Naive thymus-derived CD4-positive, alpha-beta T cell (primary cell): Measurements from ENCODE around the gene UGP2. TPM values are rescaled to one million over a fixed set of nuclear protein-coding genes. Genes with fewer than 3 reads are reported as not detected.
A peak's percentile ranks its signal among the peaks of the same experiment; 100 is the strongest.

ENCODE experiments used
- ATAC-seq: fragments of 150-1000 bp; cut with Tn5 transposase; 2 replicates; pipeline ENCODE4 v1.10.0; 2021; ENCODE audit warnings: mild to moderate bottlenecking, moderate library complexity
- CTCF ChIA-PET: fragments of 350-600 bp; sonication (Branson Sonifier 250); formaldehyde crosslinking; loops from one replicate; lab custom pipeline; 2021; ENCODE audit warnings: antibody characterized with exemption; lab: Charles Lee
- POLR2A ChIA-PET: fragments of 350-600 bp; sonication (Branson Sonifier 250); formaldehyde crosslinking; loops from one replicate; lab custom pipeline; 2021; ENCODE audit warnings: antibody characterized with exemption, inconsistent platforms; lab: Charles Lee
- DNase-seq, 9 donors: peaks; one replicate each; pipeline versions ENCODE4 v3.0.0 to v3.0.0-alpha.2; 2020 to 2022; ENCODE audit warnings: mixed read lengths in 1 of 9
- H3K27ac ChIP-seq: one replicate; pipeline ENCODE4 v1.7.0; 2013; ENCODE audit warnings: mild to moderate bottlenecking, low read depth, low read length, moderate library complexity
- H3K27me3 ChIP-seq, 2 donors: one replicate each; pipeline ENCODE4 v1.7.0; 2013; ENCODE audit warnings: low read length in 2 of 2, mild to moderate bottlenecking in 2 of 2, moderate library complexity in 2 of 2; ENCODE audit not compliant: control insufficient read depth in 2 of 2, insufficient read depth in 2 of 2
- H3K36me3 ChIP-seq, 3 experiments: 1 replicate in 2 of 3; 2 replicates in 1 of 3; pipeline ENCODE4 v1.7.0; 2013; ENCODE audit warnings: low read length in 3 of 3, mild to moderate bottlenecking in 3 of 3, moderate library complexity in 1 of 3; ENCODE audit not compliant: insufficient read depth in 3 of 3, control insufficient read depth in 2 of 3
- H3K4me1 ChIP-seq, 2 donors: one replicate each; pipeline ENCODE4 v1.7.0; 2013; ENCODE audit warnings: low read length in 2 of 2, mild to moderate bottlenecking in 2 of 2, moderate library complexity in 1 of 2; ENCODE audit not compliant: control insufficient read depth in 2 of 2, insufficient read depth in 2 of 2
- H3K4me3 ChIP-seq: 2 replicates; pipeline ENCODE4 v1.7.0; 2013; ENCODE audit warnings: mild to moderate bottlenecking, low read length
- H3K9me3 ChIP-seq, 3 experiments: 1 replicate in 2 of 3; 2 replicates in 1 of 3; pipeline ENCODE4 v1.7.0; 2013; ENCODE audit warnings: low read length in 3 of 3; ENCODE audit not compliant: control insufficient read depth in 2 of 3
- H3K27ac Mint-ChIP-seq, 9 donors: one replicate each; pipeline ENCODE4 v1.8.0; 2020 to 2022; ENCODE audit warnings: mixed read lengths in 9 of 9, mild to moderate bottlenecking in 8 of 9, moderate library complexity in 5 of 9, inconsistent platforms in 2 of 9
- H3K27me3 Mint-ChIP-seq, 5 donors: one replicate each; pipeline ENCODE4 v1.8.0; 2021 to 2022; ENCODE audit warnings: mixed read lengths in 5 of 5, mild to moderate bottlenecking in 1 of 5
- H3K36me3 Mint-ChIP-seq, 5 donors: one replicate each; pipeline ENCODE4 v1.8.0; 2020 to 2022; ENCODE audit warnings: mixed read lengths in 5 of 5, mild to moderate bottlenecking in 3 of 5, inconsistent platforms in 1 of 5
- H3K4me1 Mint-ChIP-seq, 7 donors: one replicate each; pipeline ENCODE4 v1.8.0; 2020 to 2022; ENCODE audit warnings: mixed read lengths in 7 of 7, mild to moderate bottlenecking in 3 of 7, inconsistent platforms in 1 of 7
- H3K4me3 Mint-ChIP-seq, 10 donors: one replicate each; pipeline ENCODE4 v1.8.0; 2020 to 2022; ENCODE audit warnings: mild to moderate bottlenecking in 10 of 10, mixed read lengths in 10 of 10, moderate library complexity in 6 of 10, inconsistent platforms in 2 of 10
- H3K9me3 Mint-ChIP-seq, 11 donors: one replicate each; pipeline ENCODE4 v1.8.0; 2020 to 2022; ENCODE audit warnings: mixed read lengths in 11 of 11, mild to moderate bottlenecking in 4 of 11, inconsistent platforms in 1 of 11, moderate library complexity in 1 of 11
- intact Hi-C, 2 donors: fragments of 100-400 bp; cut with micrococcal nuclease; formaldehyde crosslinking; loops; one replicate each; pipeline ENCODE4 v1.15.1; 2023
- polyA plus RNA-seq, 2 donors: library from polyadenylated mRNA; unstranded; fragments of 300-500 nt; fragmentation: Illumina TruSeq; gene quantifications; one replicate each; pipeline ENCODE4 v1.2.3, GENCODE V29; 2021
- total RNA-seq, 6 experiments: library from RNA in 5 of 6; stranded (reverse) in 5 of 6; gene quantifications; 1 replicate in 5 of 6; 2 replicates in 1 of 6; pipeline ENCODE4 v1.2.3 and lab custom pipeline; 2021 to 2026

UGP2 gene
- total and polyA plus RNA-seq, 7 experiments from 2014 or later, result 69.5 to 135 (median 101) TPM

DNA sequence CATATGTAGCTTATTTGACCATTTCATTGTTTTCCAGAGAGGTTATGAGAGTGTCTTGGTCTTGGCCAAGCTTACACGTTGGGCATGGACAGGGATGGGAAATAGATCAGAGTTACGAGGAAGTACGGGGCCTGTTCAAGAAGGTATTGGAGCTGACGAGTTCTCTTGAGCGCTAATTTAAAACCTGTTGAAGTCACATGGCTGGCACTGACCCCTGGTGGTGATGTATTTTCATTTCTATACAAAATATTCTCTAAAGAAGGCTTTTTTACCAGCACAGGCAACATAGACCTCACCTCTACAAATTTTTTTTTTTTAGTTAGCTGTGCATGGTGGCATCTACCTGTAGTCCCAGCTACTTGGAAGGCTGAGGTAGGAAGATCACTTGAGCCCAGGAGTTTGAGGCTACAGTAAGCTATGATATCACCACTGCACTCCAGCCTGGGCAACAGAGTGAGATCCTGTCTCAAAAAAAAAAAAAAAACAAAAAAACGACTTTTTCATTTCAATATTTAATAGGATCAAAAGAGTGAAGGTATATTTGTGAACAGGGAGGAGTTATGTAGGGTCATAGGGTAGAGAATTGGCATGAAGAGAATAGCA is 19.6 kb downstream of the UGP2 start:
- no peaks in the 10 kb centered on the region for H3K27me3 ChIP-seq
- H3K4me1 Mint-ChIP-seq, result peaks cover 14 to 54% (median 47%) of the 10 kb centered on the region in 7 donors
- no peak overlapping the region for H3K27ac ChIP-seq
- H3K36me3 ChIP-seq, result peaks cover 0 to 24% (median 0%) of the 10 kb centered on the region in 3 experiments
- no peaks in the 10 kb centered on the region for H3K9me3 Mint-ChIP-seq
- H3K4me1 ChIP-seq, result peaks cover 6 to 14% of the 10 kb centered on the region in 2 donors
- ChIA-PET POLR2A (interaction anchor here (1.0 to 1.3 kb wide), 5 partner anchors 19 to 1075 kb away, joined by 3 to 6 read pairs (median 4); partner anchors contain the start of gene UGP2), CTCF (interaction anchor here (0.5 to 7.3 kb wide), 23 partner anchors 8 to 1176 kb away, joined by 3 to 92 read pairs (median 3); partner anchors contain the start of genes MDH1 and UGP2)
- peak; percentile 81 for ATAC-seq
- H3K9me3 ChIP-seq, result no peaks in the 10 kb centered on the region
- peak overlapping the region in 5 of 9 donors; percentile 3 to 41 (median 18) for H3K27ac Mint-ChIP-seq
- peaks cover 0 to 50% (median 24%) of the 10 kb centered on the region in 5 donors for H3K36me3 Mint-ChIP-seq
- intact Hi-C loops, result loop anchor here (1.0 to 2.0 kb wide), 6 partner anchors 20 to 169 kb away; partner anchors contain the start of gene UGP2 (in 1 of the 2)
- peak in 8 of 9 donors; percentile 23 to 79 (median 70) for DNase-seq
- H3K4me3 ChIP-seq, result no peak overlapping the region
- no peaks in the 10 kb centered on the region for H3K27me3 Mint-ChIP-seq
- H3K4me3 Mint-ChIP-seq, result no peak overlapping the region

DNA sequence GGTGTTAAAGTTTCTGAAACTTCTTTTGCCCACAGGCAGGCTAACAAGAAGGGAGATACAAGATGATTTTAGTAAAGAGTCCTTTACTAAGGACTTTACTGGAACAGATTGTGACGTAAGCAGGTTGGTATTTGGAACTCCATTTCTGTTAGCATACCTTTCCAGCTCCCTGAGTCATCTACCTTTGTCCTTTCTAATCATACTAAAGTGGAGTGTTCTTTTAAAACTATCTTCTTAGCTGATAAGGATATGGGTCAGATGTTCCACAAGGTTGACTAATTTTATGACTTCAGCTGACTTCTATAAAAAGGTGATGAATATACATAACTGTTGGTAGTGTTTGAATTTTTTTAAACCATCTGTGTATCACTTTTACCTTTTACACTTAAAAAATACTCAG is 21.1 kb downstream of the UGP2 start:
- CTCF ChIA-PET, result interaction anchor here (0.5 to 7.3 kb wide), 4 partner anchors 8 to 171 kb away, joined by 5 to 92 read pairs (median 29); no protein-coding TSS in a partner anchor

DNA sequence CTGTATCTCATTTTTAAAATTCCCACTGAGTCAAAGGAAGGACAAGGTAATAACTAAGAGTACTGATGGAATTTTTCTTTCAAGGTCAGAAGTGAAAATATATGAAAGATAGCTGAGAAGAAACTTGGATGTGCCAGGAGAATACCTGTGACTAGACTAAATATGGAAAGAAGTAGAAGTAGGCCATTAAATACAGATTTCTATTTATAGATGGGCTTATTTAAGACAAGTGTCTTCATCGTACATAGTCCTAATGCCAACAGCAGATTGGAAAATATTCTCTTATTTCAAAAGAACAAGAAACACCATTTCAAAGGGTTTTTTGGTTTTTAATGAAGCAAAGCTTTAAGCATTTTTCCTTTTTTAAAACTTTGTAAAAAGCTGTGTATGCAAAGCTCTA is 22.0 kb downstream of the UGP2 start:
- POLR2A ChIA-PET, result no interaction called here
- no peak overlapping the region for H3K27ac ChIP-seq
- no peaks in the 10 kb centered on the region for H3K27me3 ChIP-seq
- H3K9me3 Mint-ChIP-seq, result no peaks in the 10 kb centered on the region
- H3K4me1 Mint-ChIP-seq, result peaks cover 12 to 45% (median 39%) of the 10 kb centered on the region in 7 donors
- peaks cover 0 to 8% of the 10 kb centered on the region in 2 donors for H3K4me1 ChIP-seq
- peak overlapping the region in 1 of 9 donors; percentile 44 for H3K27ac Mint-ChIP-seq
- intact Hi-C loops, result no loop called here
- H3K9me3 ChIP-seq, result no peaks in the 10 kb centered on the region
- no peak overlapping the region for H3K4me3 Mint-ChIP-seq
- ATAC-seq (no peak), DNase-seq (no peak)
- no peaks in the 10 kb centered on the region for H3K27me3 Mint-ChIP-seq
- peaks cover 0 to 15% (median 0%) of the 10 kb centered on the region in 3 experiments for H3K36me3 ChIP-seq
- H3K36me3 Mint-ChIP-seq, result peaks cover 0 to 45% (median 17%) of the 10 kb centered on the region in 5 donors
- CTCF ChIA-PET, result interaction anchor here (0.6 to 7.3 kb wide), 4 partner anchors 165 to 764 kb away, joined by 3 to 92 read pairs (median 24); no protein-coding TSS in a partner anchor
- no peak overlapping the region for H3K4me3 ChIP-seq

More for the DNA sequence above, 21.1 kb downstream of the UGP2 start:
- no peaks in the 10 kb centered on the region for H3K9me3 ChIP-seq
- H3K27ac Mint-ChIP-seq, result no peak overlapping the region
- DNase-seq (no peak), ATAC-seq (no peak)
- H3K4me3 ChIP-seq, result no peak overlapping the region
- H3K4me1 ChIP-seq, result peaks cover 0 to 8% of the 10 kb centered on the region in 2 donors
- peaks cover 0 to 19% (median 0%) of the 10 kb centered on the region in 3 experiments for H3K36me3 ChIP-seq
- no peak overlapping the region for H3K27ac ChIP-seq
- H3K36me3 Mint-ChIP-seq, result peaks cover 0 to 45% (median 21%) of the 10 kb centered on the region in 5 donors
- POLR2A ChIA-PET, result no interaction called here
- H3K27me3 ChIP-seq, result no peaks in the 10 kb centered on the region
- H3K4me3 Mint-ChIP-seq, result no peak overlapping the region
- intact Hi-C loops, result no loop called here
- no peaks in the 10 kb centered on the region for H3K9me3 Mint-ChIP-seq
- peaks cover 6 to 46% (median 43%) of the 10 kb centered on the region in 7 donors for H3K4me1 Mint-ChIP-seq
- no peaks in the 10 kb centered on the region for H3K27me3 Mint-ChIP-seq

DNA sequence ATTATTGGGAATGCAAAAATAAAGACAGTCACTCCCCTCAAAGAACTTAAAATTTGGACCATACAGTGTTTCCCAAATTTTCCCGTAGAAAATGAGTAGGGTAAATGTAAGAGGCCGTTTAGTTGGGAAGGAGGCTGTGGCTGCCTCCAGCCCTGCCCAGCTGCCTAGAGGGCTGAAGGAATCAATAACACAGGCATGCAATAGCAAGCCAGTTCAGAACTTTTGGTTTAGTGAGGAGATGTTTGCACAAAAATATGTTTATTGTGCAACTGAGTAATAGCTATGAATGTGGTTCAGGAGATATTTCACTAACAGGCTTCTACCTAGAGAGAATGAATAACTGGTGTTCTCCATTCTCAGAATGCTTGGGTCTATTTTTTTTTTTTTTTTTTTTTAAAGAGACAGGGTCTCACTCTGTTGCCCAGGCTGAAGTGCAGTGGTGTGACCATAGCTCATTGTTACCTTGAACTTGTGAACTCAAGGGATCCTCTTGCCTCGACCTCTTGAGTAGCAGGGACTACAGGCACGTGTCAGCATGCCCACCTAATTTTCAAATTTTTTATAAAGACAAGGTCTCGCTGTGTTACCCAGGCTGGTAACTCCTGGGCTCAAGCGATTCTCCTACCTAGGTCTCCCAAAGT is 23.6 kb downstream of the UGP2 start:
- POLR2A ChIA-PET, result no interaction called here

DNA sequence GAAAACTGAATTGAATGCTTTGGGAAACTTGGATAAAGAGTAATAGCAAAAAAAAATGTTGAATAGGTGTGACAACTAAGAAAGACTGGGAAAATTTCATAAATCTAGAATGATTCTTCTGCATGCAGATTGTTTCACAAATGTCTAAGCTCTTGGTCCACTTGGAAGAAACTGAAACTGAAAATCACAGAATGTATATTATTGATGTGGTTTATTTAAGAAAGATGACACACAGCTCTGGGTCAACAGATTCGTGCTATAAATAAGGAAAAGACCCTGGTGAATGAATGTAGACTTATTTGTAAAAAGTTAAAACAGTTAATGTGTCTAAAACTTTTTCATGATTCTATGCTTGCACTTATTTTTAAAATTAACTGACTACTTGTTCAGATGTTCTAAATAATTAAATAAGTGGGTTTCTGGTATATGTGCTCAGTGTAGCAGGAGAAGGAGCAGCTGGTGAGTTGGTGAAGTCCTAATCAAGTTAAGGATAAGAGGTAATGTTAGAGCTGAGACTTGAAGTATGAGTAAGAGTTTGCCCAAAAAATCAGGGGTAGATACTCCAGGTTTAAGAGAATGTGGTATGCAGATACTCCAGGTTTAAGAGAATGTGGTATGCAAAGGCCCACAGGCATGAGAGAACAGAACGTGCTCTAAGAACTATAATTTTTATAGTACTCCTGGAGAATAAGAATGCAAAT is 24.5 kb downstream of the UGP2 start:
- intact Hi-C loops, result no loop called here
- POLR2A ChIA-PET, result interaction anchor here (1.1 kb wide), 1 partner anchor 24 kb away, joined by 5 read pairs; the partner anchor contains the start of gene UGP2
- no peak for DNase-seq

More for the DNA sequence above, 23.6 kb downstream of the UGP2 start:
- H3K36me3 Mint-ChIP-seq, result peaks cover 0 to 43% (median 17%) of the 10 kb centered on the region in 5 donors
- no peak for ATAC-seq
- H3K9me3 Mint-ChIP-seq, result no peaks in the 10 kb centered on the region
- Histone ChIP-seq H3K27me3 (no peaks in the 10 kb centered on the region), H3K9me3 (no peaks in the 10 kb centered on the region), H3K36me3 (peaks cover 0 to 12% (median 0%) of the 10 kb centered on the region in 3 experiments), H3K4me1 (peaks cover 0 to 8% of the 10 kb centered on the region in 2 donors), H3K27ac (no peak overlapping the region), H3K4me3 (no peak overlapping the region)
- peak overlapping the region in 2 of 10 donors; percentile 22 to 27 for H3K4me3 Mint-ChIP-seq
- CTCF ChIA-PET, result interaction anchor here (0.6 to 1.4 kb wide), 4 partner anchors 111 to 1107 kb away, joined by 3 to 5 read pairs (median 4); no protein-coding TSS in a partner anchor
- no peak for DNase-seq
- intact Hi-C loops, result no loop called here
- H3K27me3 Mint-ChIP-seq, result no peaks in the 10 kb centered on the region
- H3K27ac Mint-ChIP-seq, result peak overlapping the region in 2 of 9 donors; percentile 11 to 75
- H3K4me1 Mint-ChIP-seq, result peaks cover 12 to 51% (median 40%) of the 10 kb centered on the region in 7 donors

DNA sequence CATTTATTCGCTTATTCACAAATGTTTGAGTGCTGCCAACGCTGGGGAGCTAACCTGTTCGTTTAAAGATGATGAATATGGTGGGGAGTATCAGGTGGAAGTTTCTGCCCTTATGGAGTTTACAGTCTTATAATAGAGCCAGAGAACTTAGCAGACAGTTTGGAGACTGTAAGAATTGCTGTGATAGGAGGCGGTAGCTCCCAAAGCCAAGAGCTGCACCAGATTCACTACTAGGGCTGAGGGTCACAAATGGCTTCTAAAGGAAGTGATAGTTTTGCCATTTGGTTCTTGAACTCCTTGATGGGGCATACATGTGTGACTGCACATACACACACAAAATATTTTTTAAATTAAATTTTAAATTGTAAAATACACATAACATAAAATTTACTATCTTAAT is 29.0 kb downstream of the UGP2 start:
- Mint-ChIP-seq H3K27me3 (no peaks in the 10 kb centered on the region), H3K27ac (peak overlapping the region in 2 of 9 donors; percentile 47 to 60), H3K36me3 (peaks cover 19 to 63% (median 36%) of the 10 kb centered on the region in 5 donors), H3K4me1 (peaks cover 16 to 64% (median 49%) of the 10 kb centered on the region in 7 donors), H3K9me3 (peaks cover 0 to 5% (median 0%) of the 10 kb centered on the region in 11 donors), H3K4me3 (no peak overlapping the region)
- H3K27me3 ChIP-seq, result no peaks in the 10 kb centered on the region
- ChIA-PET POLR2A (no interaction called here), CTCF (interaction anchor here (3.1 kb wide), 1 partner anchor 9 kb away, joined by 16 read pairs; no protein-coding TSS in a partner anchor)
- no peak for ATAC-seq
- no peak overlapping the region for H3K27ac ChIP-seq
- no peak overlapping the region for H3K4me3 ChIP-seq
- H3K9me3 ChIP-seq, result no peaks in the 10 kb centered on the region
- DNase-seq, result no peak
- peaks cover 0 to 3% of the 10 kb centered on the region in 2 donors for H3K4me1 ChIP-seq
- intact Hi-C loops, result no loop called here
- H3K36me3 ChIP-seq, result peaks cover 0 to 14% (median 0%) of the 10 kb centered on the region in 3 experiments

More for the DNA sequence above, 24.5 kb downstream of the UGP2 start:
- H3K4me3 Mint-ChIP-seq, result peak overlapping the region in 4 of 10 donors; percentile 4 to 48 (median 14)
- CTCF ChIA-PET, result interaction anchor here (0.6 to 1.0 kb wide), 4 partner anchors 168 to 1108 kb away, joined by 3 to 5 read pairs (median 4); no protein-coding TSS in a partner anchor
- H3K36me3 ChIP-seq, result peaks cover 0 to 11% (median 0%) of the 10 kb centered on the region in 3 experiments
- H3K9me3 Mint-ChIP-seq, result no peaks in the 10 kb centered on the region
- peaks cover 11 to 50% (median 36%) of the 10 kb centered on the region in 7 donors for H3K4me1 Mint-ChIP-seq
- peaks cover 0 to 8% of the 10 kb centered on the region in 2 donors for H3K4me1 ChIP-seq
- ATAC-seq, result no peak
- no peaks in the 10 kb centered on the region for H3K9me3 ChIP-seq
- peak overlapping the region in 5 of 9 donors; percentile 10 to 60 (median 38) for H3K27ac Mint-ChIP-seq
- peaks cover 0 to 44% (median 17%) of the 10 kb centered on the region in 5 donors for H3K36me3 Mint-ChIP-seq
- H3K27ac ChIP-seq, result no peak overlapping the region
- no peaks in the 10 kb centered on the region for H3K27me3 ChIP-seq
- no peaks in the 10 kb centered on the region for H3K27me3 Mint-ChIP-seq
- no peak overlapping the region for H3K4me3 ChIP-seq
